ENCODE data around the gene TLR9.
A peak's percentile ranks its signal among the peaks of the same experiment; 100 is the strongest.

Gene TLR9

DNA sequence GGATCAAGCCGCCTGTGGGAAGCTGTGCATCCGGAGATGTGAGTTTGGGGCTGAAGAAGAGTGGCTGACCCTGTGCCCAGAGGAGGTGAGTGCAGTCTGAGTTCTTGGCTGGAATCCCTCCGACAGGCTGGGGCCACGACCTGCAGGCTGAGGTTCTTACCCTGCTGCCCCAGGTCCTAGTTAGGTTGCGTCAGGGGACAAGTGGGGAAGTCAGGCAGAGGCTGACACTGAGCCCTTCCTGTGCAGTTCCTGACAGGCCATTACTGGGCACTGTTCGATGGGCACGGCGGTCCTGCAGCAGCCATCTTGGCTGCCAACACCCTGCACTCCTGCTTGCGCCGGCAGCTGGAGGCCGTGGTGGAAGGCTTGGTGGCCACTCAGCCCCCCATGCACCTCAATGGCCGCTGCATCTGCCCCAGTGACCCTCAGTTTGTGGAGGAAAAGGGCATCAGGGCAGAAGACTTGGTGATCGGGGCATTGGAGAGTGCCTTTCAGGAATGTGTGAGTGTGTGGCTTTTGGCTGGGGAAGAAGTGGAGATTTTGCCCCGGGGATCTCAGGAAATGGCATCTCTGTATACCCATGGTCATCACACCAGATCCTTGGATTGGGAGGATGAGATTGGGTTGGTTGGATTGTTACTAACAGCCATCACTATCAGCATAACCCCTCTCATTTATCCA lies 21.4 kb upstream of the TLR9 start:
- H3K4me2 ChIP-seq (ENCODE audit: insufficient read depth, low read length) = peak overlapping the region; percentile 89
- H3K9me3 ChIP-seq (ENCODE audit: insufficient read depth, low read length, severe bottlenecking) = no peaks in the 10 kb centered on the region
- H3K4me3 ChIP-seq (ENCODE audit: low read depth in 1 of 2, low read length in 2 of 2) = peak overlapping the region in 1 of 2 experiments; percentile 71; a peak in 2 of 4 replicates
- TF ChIP-seq, protein P1, sequence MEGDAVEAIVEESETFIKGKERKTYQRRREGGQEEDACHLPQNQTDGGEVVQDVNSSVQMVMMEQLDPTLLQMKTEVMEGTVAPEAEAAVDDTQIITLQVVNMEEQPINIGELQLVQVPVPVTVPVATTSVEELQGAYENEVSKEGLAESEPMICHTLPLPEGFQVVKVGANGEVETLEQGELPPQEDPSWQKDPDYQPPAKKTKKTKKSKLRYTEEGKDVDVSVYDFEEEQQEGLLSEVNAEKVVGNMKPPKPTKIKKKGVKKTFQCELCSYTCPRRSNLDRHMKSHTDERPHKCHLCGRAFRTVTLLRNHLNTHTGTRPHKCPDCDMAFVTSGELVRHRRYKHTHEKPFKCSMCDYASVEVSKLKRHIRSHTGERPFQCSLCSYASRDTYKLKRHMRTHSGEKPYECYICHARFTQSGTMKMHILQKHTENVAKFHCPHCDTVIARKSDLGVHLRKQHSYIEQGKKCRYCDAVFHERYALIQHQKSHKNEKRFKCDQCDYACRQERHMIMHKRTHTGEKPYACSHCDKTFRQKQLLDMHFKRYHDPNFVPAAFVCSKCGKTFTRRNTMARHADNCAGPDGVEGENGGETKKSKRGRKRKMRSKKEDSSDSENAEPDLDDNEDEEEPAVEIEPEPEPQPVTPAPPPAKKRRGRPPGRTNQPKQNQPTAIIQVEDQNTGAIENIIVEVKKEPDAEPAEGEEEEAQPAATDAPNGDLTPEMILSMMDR (IDR thresholded peaks at IDR 0.05; ENCODE audit: borderline replicate concordance, extremely low read depth, low read length, poor library complexity, severe bottlenecking) = no peak
- no peak for TF ChIP-seq EZH2 (IDR thresholded peaks at IDR 0.05; ENCODE audit: borderline replicate concordance, low read depth, low read length, severe bottlenecking)
- no peaks in the 10 kb centered on the region for H3K27me3 ChIP-seq (ENCODE audit: insufficient read depth, low read length, poor library complexity)
- H3K27ac ChIP-seq (ENCODE audit: low read length) = peak overlapping the region; percentile 65; the same call in 1 of the 2 replicates
- peaks cover 18% of the 10 kb centered on the region for H4K20me1 ChIP-seq (ENCODE audit: insufficient read depth, low read length)
- H3K36me3 ChIP-seq (ENCODE audit: insufficient read depth, low read length) = peaks cover 35% of the 10 kb centered on the region
- peak; percentile 5 for DNase-seq
- H3K79me2 ChIP-seq (ENCODE audit: insufficient read depth, low read length) = no peaks in the 10 kb centered on the region
- no peak for ATAC-seq (ENCODE audit: insufficient read depth, low read depth)
- peaks cover 35% of the 10 kb centered on the region for H3K4me1 ChIP-seq (ENCODE audit: insufficient read depth, low read length)
- no peak overlapping the region for H2AFZ ChIP-seq (ENCODE audit: low read depth, low read length)
- peak overlapping the region; percentile 63 for H3K9ac ChIP-seq (ENCODE audit: low read depth, low read length)

DNA sequence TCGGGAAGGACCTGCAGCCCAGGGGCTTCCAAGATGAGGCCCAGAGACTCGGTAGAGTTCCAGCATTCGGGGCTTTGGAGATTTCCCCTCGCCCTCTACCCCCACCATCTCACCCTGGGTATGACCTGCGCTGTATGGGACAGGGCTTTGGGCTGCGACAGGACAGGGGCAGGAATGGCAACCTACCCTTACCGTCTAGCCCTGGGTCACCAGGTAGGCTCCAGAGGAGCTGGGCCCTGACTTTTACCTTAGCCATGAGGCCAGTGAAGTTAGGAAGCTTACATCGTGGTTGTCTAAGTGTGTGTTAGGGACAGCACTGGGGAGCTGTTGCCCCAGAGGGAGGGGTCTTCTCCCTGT lies 20.8 kb upstream of the TLR9 start:
- ATAC-seq (ENCODE audit: insufficient read depth, low read depth) = peak; percentile 15

DNA sequence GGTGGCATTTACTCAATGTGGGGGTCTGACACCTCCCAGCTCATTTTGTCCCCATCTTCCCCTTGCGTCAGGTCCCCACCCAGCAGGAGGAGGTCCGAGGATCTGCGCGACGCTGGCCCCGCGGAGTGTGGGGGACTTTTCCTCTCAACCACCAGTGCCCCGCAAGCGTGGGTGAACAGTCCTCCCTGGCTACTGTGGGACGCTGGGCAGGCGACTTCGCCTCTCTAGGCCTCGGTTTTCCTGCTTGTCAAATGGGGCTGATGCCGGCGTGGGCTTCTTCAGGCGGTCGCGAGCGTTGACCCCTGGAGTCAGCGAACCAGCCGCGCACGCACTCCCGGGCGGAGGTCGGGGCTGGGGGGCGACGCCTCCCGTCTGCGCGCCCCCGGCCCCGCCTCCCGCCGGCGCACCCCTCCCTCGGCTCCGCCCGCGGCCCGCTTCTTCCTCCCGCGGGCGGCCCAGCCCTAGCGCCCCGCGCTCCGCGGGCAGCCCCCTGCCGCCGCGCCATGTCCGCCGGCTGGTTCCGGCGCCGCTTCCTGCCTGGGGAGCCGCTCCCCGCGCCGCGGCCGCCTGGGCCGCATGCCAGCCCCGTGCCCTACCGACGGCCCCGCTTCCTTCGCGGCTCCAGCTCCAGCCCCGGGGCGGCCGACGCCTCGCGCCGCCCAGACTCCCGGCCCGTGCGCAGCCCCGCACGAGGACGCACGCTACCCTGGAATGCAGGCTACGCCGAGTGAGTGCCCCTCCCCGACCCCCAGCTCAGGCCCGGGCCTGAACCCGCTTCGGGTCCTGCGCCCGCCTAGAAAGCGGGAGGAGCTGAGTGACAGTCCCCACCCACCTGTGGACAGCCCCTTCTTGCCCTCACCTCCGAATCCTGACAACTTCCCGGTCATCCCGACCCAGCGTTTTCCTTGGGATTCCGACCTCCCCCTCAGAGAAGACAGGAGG lies 20.1 kb upstream of the TLR9 start, which contains the start of gene PPM1M:
PPM1M (plus strand) TSS at position 438 of the 942 bp plus-strand sequence; CDS start at position 504, 66 bp downstream.
- peaks cover 39% of the 10 kb centered on the region for H3K4me1 ChIP-seq (ENCODE audit: insufficient read depth, low read length)
- ATAC-seq (ENCODE audit: insufficient read depth, low read depth) (peak; percentile 73), DNase-seq (peak; percentile 65)
- peak within 1 kb of the TSS; percentile 65 for H3K27ac ChIP-seq (ENCODE audit: low read length)
- H3K9me3 ChIP-seq (ENCODE audit: insufficient read depth, low read length, severe bottlenecking) = no peaks in the 10 kb centered on the region
- H3K36me3 ChIP-seq (ENCODE audit: insufficient read depth, low read length) = peaks cover 22% of the 10 kb centered on the region
- H4K20me1 ChIP-seq (ENCODE audit: insufficient read depth, low read length) = peaks cover 18% of the 10 kb centered on the region
- peak within 1 kb of the TSS; percentile 89 for H3K4me2 ChIP-seq (ENCODE audit: insufficient read depth, low read length)
- H3K4me3 ChIP-seq (ENCODE audit: low read depth in 1 of 2, low read length in 2 of 2) = peak within 1 kb of the TSS; percentile 18 to 71; a peak in 3 of 4 replicates
- no peaks in the 10 kb centered on the region for H3K79me2 ChIP-seq (ENCODE audit: insufficient read depth, low read length)
- H2AFZ ChIP-seq (ENCODE audit: low read depth, low read length) = peak within 1 kb of the TSS; percentile 76
- TF ChIP-seq, protein P1 (IDR thresholded peaks at IDR 0.05; ENCODE audit: borderline replicate concordance, extremely low read depth, low read length, poor library complexity, severe bottlenecking) = no peak
- no peak for TF ChIP-seq EZH2 (IDR thresholded peaks at IDR 0.05; ENCODE audit: borderline replicate concordance, low read depth, low read length, severe bottlenecking)
- H3K27me3 ChIP-seq (ENCODE audit: insufficient read depth, low read length, poor library complexity) = no peaks in the 10 kb centered on the region
- peak within 1 kb of the TSS; percentile 63 for H3K9ac ChIP-seq (ENCODE audit: low read depth, low read length)

More for the DNA sequence above, 20.8 kb upstream of the TLR9 start:
- Histone ChIP-seq H3K9ac (ENCODE audit: low read depth, low read length) (peak overlapping the region; percentile 63), H3K4me2 (ENCODE audit: insufficient read depth, low read length) (peak overlapping the region; percentile 89), H4K20me1 (ENCODE audit: insufficient read depth, low read length) (peaks cover 18% of the 10 kb centered on the region), H3K4me1 (ENCODE audit: insufficient read depth, low read length) (peaks cover 35% of the 10 kb centered on the region), H3K27ac (ENCODE audit: low read length) (peak overlapping the region; percentile 65), H3K27me3 (ENCODE audit: insufficient read depth, low read length, poor library complexity) (no peaks in the 10 kb centered on the region), H3K4me3 (ENCODE audit: low read depth in 1 of 2, low read length in 2 of 2) (peak overlapping the region; percentile 13 to 71; a peak in 3 of 4 replicates), H2AFZ (ENCODE audit: low read depth, low read length) (peak overlapping the region; percentile 76), H3K9me3 (ENCODE audit: insufficient read depth, low read length, severe bottlenecking) (no peaks in the 10 kb centered on the region), H3K36me3 (ENCODE audit: insufficient read depth, low read length) (peaks cover 29% of the 10 kb centered on the region), H3K79me2 (ENCODE audit: insufficient read depth, low read length) (no peaks in the 10 kb centered on the region)
- DNase-seq = no peak
- TF ChIP-seq, protein P1 (IDR thresholded peaks at IDR 0.05; ENCODE audit: borderline replicate concordance, extremely low read depth, low read length, poor library complexity, severe bottlenecking) = no peak
- no peak for TF ChIP-seq EZH2 (IDR thresholded peaks at IDR 0.05; ENCODE audit: borderline replicate concordance, low read depth, low read length, severe bottlenecking)

Data from DND-41 (cell line).